Muscle of arm (tissue), 14 donors: ENCODE measurements around the gene MMS22L. TPM values are rescaled to one million over a fixed set of nuclear protein-coding genes. Genes with fewer than 3 reads are reported as not detected.

Experiments
- DNase-seq: peaks from one replicate; pipeline ENCODE4 v3.0.0-alpha.2; 2013
- long read RNA-seq, 11 donors: transcript quantifications; one replicate each; lab custom pipeline, GENCODE V29; 2026
- polyA plus RNA-seq, 12 donors: library from polyadenylated mRNA; unstranded; fragments of 120-200 nt; gene quantifications; one replicate each; pipeline ENCODE4 v1.2.1, GENCODE V29; 2013; ENCODE audit not compliant: insufficient read length in 12 of 12

Gene MMS22L
- 1 to 10 TPM in 11 of 12 donors, not detected in 1; 3.9 to 8.9 (median 7.4) TPM for polyA plus RNA-seq
- long read RNA-seq, donor 1: 0 reads
- long read RNA-seq, donor 2, partial matches to known transcripts: 0 of 1 reads
- long read RNA-seq, donor 2, other reads (novel, unspliced or antisense): 0 of 1 reads
- long read RNA-seq, donor 3: 0 reads
- long read RNA-seq, donor 4: 0 reads
- long read RNA-seq, donor 5: 0 reads
- long read RNA-seq, donor 6: 0 reads
- long read RNA-seq, donor 7: 0 reads
- long read RNA-seq, donor 8: 0 reads
- long read RNA-seq, donor 9: 0 reads
- long read RNA-seq, donor 10: 0 reads
- long read RNA-seq, donor 11: 0 reads

- peak; percentile 97 for DNase-seq
Measured at GRCh38 chr6:97282726-97283617, at the start of gene MMS22L. MMS22L (minus strand) TSS chr6:97283216; CDS start chr6:97282477, 739 bp downstream.

DNA sequence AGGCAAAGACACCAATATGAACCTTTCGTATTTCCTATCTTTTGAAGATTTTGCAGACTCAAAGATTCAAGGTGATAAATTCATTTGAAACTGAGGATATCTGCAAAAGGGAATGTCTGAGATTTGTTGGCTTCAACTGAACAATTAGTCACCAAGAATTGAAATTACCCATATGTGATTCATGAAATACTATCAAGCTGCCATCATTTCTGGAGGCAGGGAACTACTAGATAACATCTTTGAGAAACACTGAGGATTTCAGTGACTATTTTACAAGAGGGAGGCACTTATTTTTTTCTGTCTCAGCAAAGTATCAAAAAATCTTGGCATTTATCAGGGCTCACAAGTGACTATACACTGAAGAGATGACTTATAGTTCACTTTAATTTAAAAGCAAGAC is 39.8 kb upstream of the MMS22L start:
- DNase-seq: no peak

GRCh38 chr6:97322226-97322625 is 39.2 kb upstream of the MMS22L start:
- no peak for DNase-seq

DNA sequence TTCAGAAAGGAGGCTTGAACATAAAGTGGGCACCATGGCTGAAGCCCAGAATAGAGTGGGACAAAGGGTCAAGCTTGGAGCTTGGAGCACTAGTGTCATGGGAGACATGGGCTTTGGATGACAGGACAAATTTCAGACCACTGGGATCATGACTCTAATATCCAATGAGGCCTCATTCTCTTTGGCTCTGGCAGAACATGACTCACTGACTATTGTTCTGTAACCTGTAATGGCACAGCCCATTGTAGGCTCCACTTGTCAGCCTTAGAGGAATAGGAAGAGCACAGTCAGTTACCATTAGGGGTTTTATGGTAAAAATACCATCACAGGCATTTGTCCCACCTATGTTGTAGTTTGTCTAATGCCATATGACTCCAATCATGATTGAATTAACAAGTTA is 34.0 kb upstream of the MMS22L start:
- DNase-seq: no peak

- no peak for DNase-seq
Measured at GRCh38 chr6:97312241-97312640, 29.2 kb upstream of the MMS22L start.

DNA sequence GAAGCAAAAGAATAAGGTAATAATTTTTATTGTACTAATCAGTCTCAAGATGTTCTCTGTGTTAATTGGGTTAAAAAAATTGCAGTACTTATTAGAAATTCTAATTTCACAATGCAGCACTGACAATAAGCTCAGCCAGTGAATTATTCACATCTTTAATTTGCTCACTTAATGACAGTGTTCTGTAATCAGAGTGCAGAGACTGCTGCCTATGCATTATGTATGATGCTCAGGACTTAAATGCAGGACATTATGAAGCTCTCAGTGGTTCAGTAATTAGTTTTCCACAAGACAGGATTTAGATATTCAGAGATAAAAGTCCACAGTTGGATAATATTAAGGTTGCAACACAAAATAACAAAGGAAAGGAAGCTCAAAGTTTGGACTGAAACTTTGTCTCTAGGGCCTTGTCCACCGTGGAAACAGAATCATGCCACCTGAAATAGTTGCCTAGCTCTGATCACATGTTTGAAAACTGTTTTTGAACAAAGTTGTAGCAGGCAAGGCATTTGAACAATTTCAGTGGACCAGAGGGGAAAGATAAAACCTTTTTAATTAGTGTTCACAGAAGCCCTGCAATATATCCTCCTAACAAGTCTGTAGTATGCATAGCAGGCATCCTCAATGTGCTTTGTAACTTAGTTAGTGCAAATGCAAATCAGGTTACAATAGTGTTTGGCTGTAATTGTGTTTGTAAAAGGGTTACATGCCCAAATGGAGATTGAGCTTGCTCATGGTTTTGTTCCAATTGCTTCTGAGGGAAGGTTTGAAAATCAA is 23.7 kb upstream of the MMS22L start:
- no peak for DNase-seq

GRCh38 chr6:97305414-97306066 is 22.5 kb upstream of the MMS22L start:
- DNase-seq: no peak

DNA sequence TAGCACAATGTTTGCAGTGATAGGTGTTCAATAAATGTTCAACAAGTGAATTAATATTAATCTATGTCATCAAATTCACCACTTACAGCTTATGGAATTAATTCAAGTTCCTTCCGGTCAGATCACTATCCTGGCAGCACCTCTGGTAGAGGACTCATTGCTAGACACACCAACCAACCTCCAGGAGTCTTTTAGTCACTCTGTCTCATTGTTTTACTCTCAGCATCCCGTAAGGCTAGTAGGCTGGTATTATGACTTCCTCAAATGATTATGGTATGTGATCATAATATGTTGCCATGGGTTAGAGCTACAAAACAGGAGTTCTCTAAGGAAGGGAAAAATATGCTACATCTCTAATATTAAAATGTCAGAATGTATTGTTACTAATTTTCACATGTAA is 21.7 kb upstream of the MMS22L start:
- DNase-seq: no peak

GRCh38 chr6:97294451-97294850 is 11.4 kb upstream of the MMS22L start:
- DNase-seq: no peak

GRCh38 chr6:97293198-97293696 is 10.2 kb upstream of the MMS22L start:
- DNase-seq: no peak

DNA sequence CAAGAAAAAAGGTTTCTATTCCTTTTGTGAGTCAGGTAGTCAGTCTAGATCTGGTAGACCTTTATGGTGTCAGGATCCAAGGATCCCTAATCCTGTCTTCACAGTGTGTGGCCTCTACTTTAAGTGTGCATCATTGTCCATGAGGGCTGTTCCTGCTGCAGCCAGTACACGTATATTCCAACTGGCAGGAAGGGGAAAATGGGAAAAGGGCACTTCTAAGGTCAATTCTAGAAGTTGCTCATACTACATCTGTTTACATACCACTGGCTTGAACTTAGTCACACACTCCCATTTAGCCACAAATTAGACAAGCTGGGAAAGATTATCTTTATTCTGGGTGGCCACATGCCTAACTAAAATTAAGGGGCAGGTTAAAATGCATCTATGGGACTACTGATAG is 9.7 kb upstream of the MMS22L start:
- no peak for DNase-seq

GRCh38 chr6:97291896-97292295 is 8.9 kb upstream of the MMS22L start:
- no peak for DNase-seq

- DNase-seq: no peak
Measured at GRCh38 chr6:97289332-97289731, 6.3 kb upstream of the MMS22L start.

- DNase-seq: no peak
Measured at GRCh38 chr6:97288188-97288587, 5.2 kb upstream of the MMS22L start.

GRCh38 chr6:97282238-97282725 is 734 bp downstream of the MMS22L start:
- no peak for DNase-seq

DNA sequence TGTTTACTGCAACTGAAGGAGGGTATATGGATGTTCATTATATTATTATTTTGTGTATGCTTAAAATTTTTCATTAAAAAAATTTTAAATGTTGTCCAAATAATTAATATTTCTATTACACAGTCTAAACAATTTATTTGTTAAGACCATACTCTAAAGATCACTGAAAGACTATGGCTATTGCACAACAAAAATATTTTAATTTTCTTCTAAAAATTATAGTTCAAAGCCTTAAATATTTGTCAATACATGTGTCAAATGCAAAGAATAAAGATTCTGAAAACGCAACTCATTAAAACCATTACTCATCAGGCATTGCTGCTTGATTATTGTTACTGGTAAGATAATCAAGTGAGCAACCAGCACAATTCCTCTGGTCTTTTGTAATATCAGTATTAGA is 2.2 kb downstream of the MMS22L start:
- no peak for DNase-seq

DNA sequence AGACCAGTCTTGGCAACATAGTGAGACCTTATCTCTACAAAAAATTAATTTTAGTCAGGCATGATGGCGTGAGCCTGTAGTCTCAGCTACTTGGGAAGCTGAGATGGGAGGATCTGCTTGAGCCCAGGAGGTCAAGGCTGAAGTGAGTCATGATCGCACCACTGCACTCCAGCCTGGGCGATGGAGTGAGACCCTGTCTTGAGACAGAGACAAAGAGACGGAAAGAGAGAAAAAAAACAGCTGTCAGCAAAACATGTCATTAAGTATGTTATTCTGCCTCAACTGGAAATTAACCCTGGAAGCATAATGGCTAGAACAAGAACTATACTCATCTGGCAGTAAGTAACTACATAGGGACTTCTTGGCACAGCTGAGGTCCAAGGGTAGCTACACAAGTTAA is 7.2 kb downstream of the MMS22L start:
- DNase-seq: no peak

- DNase-seq: no peak
Measured at GRCh38 chr6:97269821-97270220, 13.2 kb downstream of the MMS22L start.

DNA sequence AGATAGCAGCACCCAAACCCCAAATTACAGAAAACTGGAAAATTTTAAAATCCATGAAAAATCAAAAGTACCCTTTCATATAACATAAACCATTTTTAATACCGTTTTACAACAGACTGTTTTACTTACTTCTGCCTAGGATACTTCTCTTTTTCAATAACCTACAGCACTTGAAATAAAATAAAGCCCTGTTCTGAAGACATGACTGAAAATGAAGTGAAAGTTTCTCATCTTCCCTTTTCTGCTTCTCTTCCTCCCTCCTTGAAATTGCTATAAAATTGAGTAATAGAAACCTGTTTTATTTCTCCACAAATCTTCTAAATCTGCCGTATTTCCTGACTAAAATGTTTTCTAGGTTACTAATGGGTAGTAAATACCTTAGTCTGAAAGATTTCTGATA is 20.3 kb downstream of the MMS22L start:
- DNase-seq: no peak

DNA sequence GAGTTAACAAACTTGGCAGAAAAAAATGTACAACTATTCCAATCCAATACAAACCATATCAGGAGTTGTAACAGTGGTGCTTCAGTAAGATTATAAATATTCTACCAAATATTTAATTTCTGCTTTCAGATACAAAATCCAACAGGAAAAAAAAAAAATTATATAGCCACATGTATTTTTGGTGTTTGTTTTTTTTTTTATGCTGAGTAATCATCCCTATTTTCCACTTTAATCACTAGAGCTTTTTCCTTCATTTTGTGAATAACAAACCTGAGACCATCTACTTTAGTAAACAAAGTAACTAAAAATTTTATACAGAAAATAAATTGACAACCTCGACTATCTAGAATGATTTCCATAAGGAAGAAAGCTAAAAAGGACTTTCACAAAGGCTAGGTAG is 36.2 kb downstream of the MMS22L start:
- no peak for DNase-seq

- no peak for DNase-seq
Measured at GRCh38 chr6:97240222-97240621, 42.8 kb downstream of the MMS22L start.
